ENCODE results near the gene CPLX4.

The CPLX4 gene

GRCh38 chr18:59332986-59333385 lies 14.5 kb upstream of the CPLX4 start:
- H3K4me1 Mint-ChIP-seq, result no peaks in the 10 kb centered on the region
- H3K9me3 Mint-ChIP-seq, result no peaks in the 10 kb centered on the region
- no peaks in the 10 kb centered on the region for H3K27me3 Mint-ChIP-seq
- H3K36me3 Mint-ChIP-seq (ENCODE audit: low read depth), result peaks cover 51% of the 10 kb centered on the region
- no peak overlapping the region for H3K27ac Mint-ChIP-seq
- ATAC-seq (no peak), DNase-seq (no peak)
- H3K4me3 Mint-ChIP-seq, result no peak overlapping the region

DNA sequence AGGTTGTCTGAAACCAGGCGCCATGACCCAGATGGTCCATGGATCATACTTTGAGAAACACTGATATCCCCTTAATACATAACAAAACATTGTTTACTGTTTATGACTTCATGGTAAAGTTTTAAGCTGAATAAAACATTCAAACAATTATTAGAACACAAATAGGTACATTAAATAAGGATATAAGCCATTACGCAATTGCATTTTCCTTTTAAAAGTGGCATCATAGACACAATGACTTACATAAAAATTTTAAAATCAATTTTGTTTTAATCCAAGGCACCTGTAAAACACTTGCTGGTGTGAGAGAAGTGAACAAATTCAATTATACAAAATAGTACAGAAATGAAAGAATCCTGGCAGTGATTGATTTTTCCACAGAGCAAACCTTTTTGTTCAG lies 10.2 kb upstream of the CPLX4 start:
- no peaks in the 10 kb centered on the region for H3K27me3 Mint-ChIP-seq
- no peaks in the 10 kb centered on the region for H3K9me3 Mint-ChIP-seq
- H3K4me1 Mint-ChIP-seq, result no peaks in the 10 kb centered on the region
- ATAC-seq (no peak), DNase-seq (no peak)
- H3K27ac Mint-ChIP-seq, result no peak overlapping the region
- H3K4me3 Mint-ChIP-seq, result no peak overlapping the region
- H3K36me3 Mint-ChIP-seq (ENCODE audit: low read depth), result peaks cover 41% of the 10 kb centered on the region

DNA sequence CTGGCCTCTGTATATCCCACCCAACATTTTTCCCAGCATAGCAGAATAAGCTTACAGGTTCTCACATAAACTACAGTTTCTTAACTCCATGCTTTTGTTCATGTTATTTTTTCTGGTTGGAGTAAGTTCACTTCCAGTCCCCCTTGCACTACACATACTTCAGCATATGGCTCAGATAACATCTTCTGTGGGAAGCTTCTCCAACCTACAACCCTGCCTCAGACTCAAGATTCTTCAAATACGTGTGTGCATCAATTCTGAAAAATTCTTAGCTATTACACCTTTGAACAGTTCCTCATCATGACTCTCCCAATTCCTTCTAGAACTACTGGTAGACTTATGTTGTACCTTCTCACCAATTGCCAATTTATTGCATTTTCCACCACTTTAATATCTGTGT lies 7.5 kb upstream of the CPLX4 start:
- Mint-ChIP-seq H3K4me3 (no peak overlapping the region), H3K27me3 (no peaks in the 10 kb centered on the region), H3K9me3 (no peaks in the 10 kb centered on the region), H3K27ac (no peak overlapping the region), H3K36me3 (ENCODE audit: low read depth) (peaks cover 31% of the 10 kb centered on the region), H3K4me1 (no peaks in the 10 kb centered on the region)
- DNase-seq (no peak), ATAC-seq (no peak)

GRCh38 chr18:59324623-59324971 lies 6.1 kb upstream of the CPLX4 start:
- no peak for DNase-seq
- no peaks in the 10 kb centered on the region for H3K9me3 Mint-ChIP-seq
- H3K27ac Mint-ChIP-seq, result no peak overlapping the region
- peaks cover 8% of the 10 kb centered on the region for H3K27me3 Mint-ChIP-seq
- no peak for ATAC-seq
- no peak overlapping the region for H3K4me3 Mint-ChIP-seq
- peaks cover 31% of the 10 kb centered on the region for H3K36me3 Mint-ChIP-seq (ENCODE audit: low read depth)
- H3K4me1 Mint-ChIP-seq, result no peaks in the 10 kb centered on the region

GRCh38 chr18:59323931-59324622 lies 5.6 kb upstream of the CPLX4 start:
- Mint-ChIP-seq H3K4me1 (no peaks in the 10 kb centered on the region), H3K4me3 (no peak overlapping the region), H3K27me3 (peaks cover 8% of the 10 kb centered on the region), H3K9me3 (no peaks in the 10 kb centered on the region), H3K36me3 (ENCODE audit: low read depth) (peaks cover 30% of the 10 kb centered on the region), H3K27ac (no peak overlapping the region)
- ATAC-seq (no peak), DNase-seq (no peak)

- ATAC-seq, result no peak
- Mint-ChIP-seq H3K27ac (no peak overlapping the region), H3K27me3 (peaks cover 45% of the 10 kb centered on the region), H3K4me1 (no peaks in the 10 kb centered on the region), H3K4me3 (no peak overlapping the region), H3K9me3 (no peaks in the 10 kb centered on the region), H3K36me3 (ENCODE audit: low read depth) (no peaks in the 10 kb centered on the region)
- DNase-seq, result no peak
Measured at GRCh38 chr18:59311631-59312030, 6.8 kb downstream of the CPLX4 start.

- Mint-ChIP-seq H3K4me1 (no peaks in the 10 kb centered on the region), H3K27ac (no peak overlapping the region), H3K27me3 (peaks cover 53% of the 10 kb centered on the region), H3K9me3 (no peaks in the 10 kb centered on the region), H3K36me3 (ENCODE audit: low read depth) (no peaks in the 10 kb centered on the region), H3K4me3 (no peak overlapping the region)
- DNase-seq, result no peak
- no peak for ATAC-seq
Measured at GRCh38 chr18:59308938-59309260, 9.6 kb downstream of the CPLX4 start.

GRCh38 chr18:59308248-59308937 lies 10.1 kb downstream of the CPLX4 start:
- H3K27me3 Mint-ChIP-seq, result peaks cover 53% of the 10 kb centered on the region
- peak; percentile 93 for ATAC-seq
- DNase-seq, result peak; percentile 82
- no peak overlapping the region for H3K27ac Mint-ChIP-seq
- peak overlapping the region; percentile 36 for H3K4me3 Mint-ChIP-seq
- no peaks in the 10 kb centered on the region for H3K4me1 Mint-ChIP-seq
- no peaks in the 10 kb centered on the region for H3K9me3 Mint-ChIP-seq
- no peaks in the 10 kb centered on the region for H3K36me3 Mint-ChIP-seq (ENCODE audit: low read depth)

DNA sequence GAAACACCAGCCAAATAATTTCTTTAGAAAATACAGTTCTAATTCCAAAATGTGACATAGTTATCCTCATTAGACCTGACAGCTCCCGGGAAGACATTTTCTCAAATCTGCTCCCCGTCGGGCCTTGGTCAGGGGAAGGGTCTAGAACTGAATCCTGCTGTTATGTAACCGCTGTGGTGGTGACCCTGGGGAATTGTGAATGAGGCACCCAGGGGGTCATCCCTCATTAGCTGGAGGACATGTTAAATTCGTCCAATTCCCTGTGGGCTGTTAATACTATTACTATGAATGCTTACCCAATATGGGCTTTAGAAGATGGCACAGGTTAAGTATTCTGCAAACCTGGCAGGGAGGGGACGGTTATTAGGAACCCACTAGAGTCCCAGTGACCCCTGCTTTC lies 11.8 kb downstream of the CPLX4 start:
- ATAC-seq (no peak), DNase-seq (no peak)
- Mint-ChIP-seq H3K4me3 (no peak overlapping the region), H3K27me3 (peaks cover 48% of the 10 kb centered on the region), H3K36me3 (ENCODE audit: low read depth) (no peaks in the 10 kb centered on the region), H3K27ac (no peak overlapping the region), H3K4me1 (no peaks in the 10 kb centered on the region), H3K9me3 (no peaks in the 10 kb centered on the region)

DNA sequence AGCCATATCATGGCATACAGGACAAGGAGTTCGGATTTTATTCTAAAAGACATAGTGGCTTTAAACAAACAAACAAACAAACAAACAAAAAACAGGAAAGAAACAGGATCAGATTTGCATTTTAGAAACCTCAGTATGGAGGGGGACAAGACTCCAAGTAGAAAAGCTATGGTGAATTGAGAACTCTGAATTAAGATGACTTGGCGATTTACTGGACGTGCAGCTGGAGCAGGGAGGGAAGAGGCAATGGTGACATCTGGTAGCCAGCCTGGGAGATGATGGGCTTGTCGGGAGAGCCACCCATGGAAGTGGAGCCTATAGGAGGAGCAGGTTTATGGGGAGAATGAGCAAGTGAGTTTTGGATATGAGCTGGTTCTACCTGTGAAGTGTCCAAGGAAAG lies 13.2 kb downstream of the CPLX4 start:
- ATAC-seq (no peak), DNase-seq (no peak)
- Mint-ChIP-seq H3K4me1 (no peaks in the 10 kb centered on the region), H3K4me3 (no peak overlapping the region), H3K36me3 (ENCODE audit: low read depth) (no peaks in the 10 kb centered on the region), H3K9me3 (no peaks in the 10 kb centered on the region), H3K27me3 (peaks cover 38% of the 10 kb centered on the region), H3K27ac (no peak overlapping the region)

DNA sequence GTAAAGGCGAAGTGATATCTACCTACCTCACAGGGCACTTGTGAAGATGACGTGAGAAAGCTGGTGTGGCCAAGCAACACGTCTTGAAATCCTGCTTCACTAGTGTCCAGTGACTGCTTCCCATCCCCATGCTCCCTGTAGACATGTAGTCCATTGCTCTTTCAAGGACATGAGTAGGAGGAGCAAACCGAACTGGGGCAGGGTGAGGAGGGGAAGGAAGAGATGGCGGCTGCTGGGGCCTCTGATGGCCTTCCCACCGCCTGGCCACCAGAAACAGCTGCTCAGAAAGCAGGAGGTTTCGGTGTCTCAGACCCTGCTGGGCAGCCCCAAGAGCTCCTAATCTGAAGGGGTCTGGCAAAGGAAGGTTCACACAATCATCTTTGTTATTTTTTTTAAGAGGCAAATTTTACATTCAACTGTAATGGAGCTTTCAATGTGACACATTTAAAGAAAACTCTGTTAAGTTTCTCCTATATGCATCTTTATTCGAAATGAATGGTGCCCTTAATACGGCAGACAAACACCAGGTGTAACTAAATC lies 14.7 kb downstream of the CPLX4 start:
- H3K4me1 Mint-ChIP-seq, result no peaks in the 10 kb centered on the region
- H3K27ac Mint-ChIP-seq, result no peak overlapping the region
- ATAC-seq, result no peak
- no peaks in the 10 kb centered on the region for H3K9me3 Mint-ChIP-seq
- no peak overlapping the region for H3K4me3 Mint-ChIP-seq
- no peaks in the 10 kb centered on the region for H3K36me3 Mint-ChIP-seq (ENCODE audit: low read depth)
- H3K27me3 Mint-ChIP-seq, result peaks cover 29% of the 10 kb centered on the region
- no peak for DNase-seq

DNA sequence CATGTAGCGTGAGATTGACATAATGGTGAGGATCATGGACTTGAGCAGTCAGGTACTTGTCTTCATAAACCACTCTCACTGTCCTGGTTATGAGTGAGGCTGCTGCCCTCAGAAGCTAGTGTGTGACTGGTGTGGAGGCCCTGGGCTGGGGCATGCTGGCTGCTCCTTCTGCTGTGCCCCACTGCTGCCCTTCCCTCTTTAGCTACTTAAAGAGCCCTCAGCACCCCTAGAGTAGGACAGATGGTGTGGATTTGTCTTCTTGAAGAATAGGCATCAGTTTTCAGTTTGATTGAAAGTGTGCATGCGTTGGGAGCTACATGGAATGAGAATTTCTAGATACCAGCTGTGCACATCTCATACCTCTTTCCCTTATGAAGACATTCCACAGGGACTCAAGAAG lies 15.4 kb downstream of the CPLX4 start:
- Mint-ChIP-seq H3K27ac (no peak overlapping the region), H3K4me1 (no peaks in the 10 kb centered on the region), H3K9me3 (no peaks in the 10 kb centered on the region), H3K27me3 (peaks cover 24% of the 10 kb centered on the region), H3K36me3 (ENCODE audit: low read depth) (no peaks in the 10 kb centered on the region), H3K4me3 (no peak overlapping the region)
- DNase-seq, result no peak
- no peak for ATAC-seq

DNA sequence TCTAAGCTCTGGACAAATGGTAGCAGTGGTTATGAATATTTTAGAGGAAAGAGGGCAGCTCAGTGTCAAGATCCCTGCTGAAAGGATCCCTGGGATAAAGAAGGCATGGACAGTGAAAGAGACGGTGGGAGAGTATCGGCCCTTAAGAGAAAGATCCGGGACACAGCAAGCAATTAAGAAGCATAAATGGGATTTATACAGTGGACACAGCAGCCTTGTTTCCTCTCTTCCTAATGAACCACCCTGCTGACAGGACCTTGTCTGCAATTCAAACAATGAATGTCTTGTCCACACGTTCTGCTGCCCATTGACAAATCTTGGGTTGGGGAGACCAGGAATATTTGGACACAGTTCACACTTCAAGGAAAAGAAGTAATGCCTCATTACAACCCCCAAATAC lies 16.5 kb downstream of the CPLX4 start:
- no peak overlapping the region for H3K4me3 Mint-ChIP-seq
- DNase-seq, result no peak
- no peak for ATAC-seq
- H3K9me3 Mint-ChIP-seq, result no peaks in the 10 kb centered on the region
- H3K27me3 Mint-ChIP-seq, result peaks cover 23% of the 10 kb centered on the region
- H3K4me1 Mint-ChIP-seq, result no peaks in the 10 kb centered on the region
- no peaks in the 10 kb centered on the region for H3K36me3 Mint-ChIP-seq (ENCODE audit: low read depth)
- no peak overlapping the region for H3K27ac Mint-ChIP-seq

DNA sequence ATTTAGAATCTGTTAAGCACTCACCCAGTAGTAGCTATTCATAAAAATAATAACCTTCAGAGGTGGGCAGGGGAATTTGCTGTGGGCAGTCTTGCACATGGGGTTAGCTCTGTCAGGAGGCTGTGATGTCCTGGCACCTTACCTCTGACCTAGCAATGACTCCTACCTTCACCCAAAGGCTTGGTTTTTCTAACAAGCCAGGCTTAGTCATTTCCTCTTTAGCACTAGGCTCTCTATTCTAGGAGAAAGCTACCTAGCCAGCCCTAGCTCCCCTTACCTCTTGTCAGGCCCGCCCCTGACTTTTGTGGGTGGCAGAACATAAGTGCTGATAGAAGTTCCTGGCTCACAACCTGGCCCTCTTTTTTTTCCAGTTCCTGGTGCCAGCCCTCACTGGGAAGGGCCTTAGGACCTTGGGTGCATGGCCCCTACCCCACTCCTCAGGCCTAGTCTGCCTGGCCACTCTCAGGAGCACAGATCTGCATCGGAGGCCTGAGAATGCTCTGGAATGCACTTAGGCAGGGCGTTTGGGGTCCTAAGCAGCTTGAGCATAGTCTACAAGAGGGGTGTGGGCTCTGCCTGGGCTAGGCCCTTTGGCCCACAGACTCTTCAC lies 17.7 kb downstream of the CPLX4 start:
- H3K4me3 Mint-ChIP-seq, result no peak overlapping the region
- peak; percentile 83 for ATAC-seq
- no peaks in the 10 kb centered on the region for H3K9me3 Mint-ChIP-seq
- H3K27ac Mint-ChIP-seq, result no peak overlapping the region
- no peaks in the 10 kb centered on the region for H3K36me3 Mint-ChIP-seq (ENCODE audit: low read depth)
- peaks cover 22% of the 10 kb centered on the region for H3K27me3 Mint-ChIP-seq
- H3K4me1 Mint-ChIP-seq, result no peaks in the 10 kb centered on the region
- no peak for DNase-seq

DNA sequence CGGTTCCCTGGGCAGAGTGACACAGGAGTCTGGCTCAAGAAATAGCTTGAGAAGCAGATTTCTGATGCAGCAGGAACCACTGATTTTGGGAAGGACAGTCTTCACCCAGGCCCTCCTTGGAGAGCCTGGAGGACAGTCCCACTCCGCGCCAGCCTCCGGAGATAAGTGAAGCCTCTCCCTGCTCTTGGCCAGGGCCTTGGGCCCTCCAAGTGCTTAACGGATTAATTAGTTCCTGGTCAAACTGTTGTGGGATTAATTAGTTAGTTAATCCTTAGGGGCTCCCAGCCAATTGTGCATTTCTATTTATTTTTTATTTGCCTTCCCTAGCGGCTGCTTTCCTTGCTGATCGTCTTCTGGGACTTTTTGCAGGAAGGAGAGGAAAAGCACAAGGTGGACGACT lies 19.6 kb downstream of the CPLX4 start:
- Mint-ChIP-seq H3K9me3 (no peaks in the 10 kb centered on the region), H3K27me3 (peaks cover 28% of the 10 kb centered on the region), H3K4me1 (no peaks in the 10 kb centered on the region), H3K27ac (no peak overlapping the region), H3K4me3 (no peak overlapping the region), H3K36me3 (ENCODE audit: low read depth) (no peaks in the 10 kb centered on the region)
- no peak for DNase-seq
- no peak for ATAC-seq

All from activated naive CD8-positive, alpha-beta T cell treated with anti-CD3 and anti-CD28 coated beads, Interleukin-2, amount 50 U/mL, for 24 hours (primary cell).